Ishikawa (cell line): Measurements from ENCODE around the gene RAX.

Source experiments
- CREB1 ChIP-seq: IDR thresholded peaks from 2 replicates; pipeline ENCODE4 v1.6.1; 2012; ENCODE audit warnings: low read depth
- EP300 ChIP-seq: IDR thresholded peaks from 2 replicates; pipeline ENCODE4 v1.6.1; 2012; ENCODE audit warnings: borderline replicate concordance
- FOXM1 ChIP-seq: IDR thresholded peaks from 2 replicates; pipeline ENCODE4 v1.6.1; 2012; ENCODE audit warnings: low read depth, borderline replicate concordance
- MAX ChIP-seq: IDR thresholded peaks from 2 replicates; pipeline ENCODE4 v1.6.1; 2012
- RAD21 ChIP-seq: IDR thresholded peaks from 2 replicates; pipeline ENCODE4 v1.6.1; 2012; ENCODE audit warnings: low read depth
- REST ChIP-seq: IDR thresholded peaks from 2 replicates; pipeline ENCODE4 v1.6.1; 2012; ENCODE audit warnings: low read depth, mild to moderate bottlenecking

GRCh38 chr18:59301929-59302328 lies 28.7 kb upstream of the RAX start:
- no peak for TF ChIP-seq EP300
- TF ChIP-seq FOXM1, result no peak
- no peak for TF ChIP-seq RAD21
- TF ChIP-seq CREB1, result no peak
- TF ChIP-seq MAX, result no peak
- no peak for TF ChIP-seq REST
